Mammary epithelial cell (primary cell): ENCODE results near the gene NSUN5.
"Not testable (repeated sequence)": the region's sequence is repeated elsewhere in the genome, so short reads cannot be mapped to it uniquely, and the experiment has no call there.

Experiments
- CTCF ChIP-seq, 2 donors: IDR thresholded peaks in 1 of 2; conservative IDR thresholded peaks in 1 of 2; 2 replicates each; pipeline ENCODE4 v1.5.1; 2011 to 2012; ENCODE audit warnings: inconsistent platforms in 2 of 2, low read length in 2 of 2, mild to moderate bottlenecking in 2 of 2, control low read depth in 1 of 2, low read depth in 1 of 2; ENCODE audit not compliant: insufficient read depth in 1 of 2; ENCODE audit errors: extremely low read depth in 1 of 2
- EZH2 ChIP-seq: IDR thresholded peaks from 2 replicates; pipeline ENCODE4 v1.6.1; 2012; ENCODE audit warnings: low read length, inconsistent platforms, borderline replicate concordance

- TF ChIP-seq CTCF (conservative IDR thresholded peaks at IDR 0.05 in 1 of 2, IDR thresholded peaks at IDR 0.05 in 1 of 2; ENCODE audit: extremely low read depth in 1 of 2, insufficient read depth in 1 of 2, low read depth in 1 of 2, low read length in 2 of 2); EZH2: not testable (repeated sequence)
Observed at GRCh38 chr7:73302846-73303245, 5.8 kb downstream of the NSUN5 start.
